Stimulated activated CD8-positive, alpha-beta memory T cell treated with anti-CD3 and anti-CD28 coated beads, Interleukin-2, amount 100 ng/mL, for 48 hours (primary cell): ENCODE data around the gene REEP1.

Experiments
- DNase-seq, 2 donors: peaks; one replicate each; pipeline ENCODE4 v3.0.0-alpha.2; 2020; ENCODE audit warnings: low read depth in 2 of 2

REEP1 gene

GRCh38 chr2:86337244-86337835 is at the start of gene REEP1:
Gene REEP1, minus strand, starts transcription at chr2:86337626. Its CDS starts 116 bp downstream, at chr2:86337510.
- no peak for DNase-seq

- DNase-seq, result no peak
Measured at GRCh38 chr2:86383844-86384243, 46.4 kb upstream of the REEP1 start.

- DNase-seq, result no peak
Measured at GRCh38 chr2:86382698-86383097, 45.3 kb upstream of the REEP1 start.

- DNase-seq, result no peak
Measured at GRCh38 chr2:86382108-86382507, 44.7 kb upstream of the REEP1 start.

- no peak for DNase-seq
Measured at GRCh38 chr2:86378469-86378868, 41.0 kb upstream of the REEP1 start.

- no peak for DNase-seq
Measured at GRCh38 chr2:86375623-86376022, 38.2 kb upstream of the REEP1 start.

GRCh38 chr2:86372641-86373502 is 35.4 kb upstream of the REEP1 start:
- DNase-seq, result no peak

GRCh38 chr2:86372133-86372532 is 34.7 kb upstream of the REEP1 start:
- DNase-seq, result no peak

GRCh38 chr2:86371527-86371926 is 34.1 kb upstream of the REEP1 start:
- no peak for DNase-seq

GRCh38 chr2:86370579-86370978 is 33.2 kb upstream of the REEP1 start:
- no peak for DNase-seq

GRCh38 chr2:86368161-86368824 is 30.9 kb upstream of the REEP1 start:
- peak in 1 of 2 donors; percentile 17 for DNase-seq

GRCh38 chr2:86367499-86367777 is 30.0 kb upstream of the REEP1 start:
- DNase-seq, result no peak

GRCh38 chr2:86366651-86367498 is 29.4 kb upstream of the REEP1 start:
- DNase-seq, result no peak

- no peak for DNase-seq
Measured at GRCh38 chr2:86364894-86365293, 27.5 kb upstream of the REEP1 start.

- DNase-seq, result no peak
Measured at GRCh38 chr2:86360776-86361175, 23.4 kb upstream of the REEP1 start.

GRCh38 chr2:86358957-86359356 is 21.5 kb upstream of the REEP1 start:
- no peak for DNase-seq

GRCh38 chr2:86357392-86357963 is 20.1 kb upstream of the REEP1 start:
- DNase-seq, result no peak

GRCh38 chr2:86352727-86353221 is 15.3 kb upstream of the REEP1 start:
- DNase-seq, result no peak

- DNase-seq, result no peak
Measured at GRCh38 chr2:86352137-86352726, 14.8 kb upstream of the REEP1 start.

- no peak for DNase-seq
Measured at GRCh38 chr2:86350751-86351150, 13.3 kb upstream of the REEP1 start.

GRCh38 chr2:86347401-86347800 is 10.0 kb upstream of the REEP1 start:
- no peak for DNase-seq
